HepG2 (cell line): ENCODE data around the gene IL26.

Experiments used
- HMG20B ChIP-seq: conservative IDR thresholded peaks from 2 replicates; pipeline ENCODE4 v1.6.1; 2016; ENCODE audit warnings: missing genetic modification reagents, missing compliant biosample characterization
- HOXD1 ChIP-seq: sonication (generic); formaldehyde crosslinking; IDR thresholded peaks from 2 replicates; pipeline ENCODE4 v1.5.0; 2020; ENCODE audit warnings: missing genetic modification reagents
- KDM1A ChIP-seq: IDR thresholded peaks from 2 replicates; pipeline ENCODE4 v1.6.1; 2016; ENCODE audit warnings: missing compliant biosample characterization
- MXD4 ChIP-seq: IDR thresholded peaks from 2 replicates; pipeline ENCODE4 v1.6.1; 2016; ENCODE audit warnings: mild to moderate bottlenecking, missing biosample characterization, missing genetic modification reagents
- RELA ChIP-seq: sonication (generic); formaldehyde crosslinking; IDR thresholded peaks from 2 replicates; pipeline ENCODE4 v1.4.0; 2020; ENCODE audit warnings: missing genetic modification reagents
- SP2 ChIP-seq: sonication (generic); formaldehyde crosslinking; IDR thresholded peaks from 2 replicates; pipeline ENCODE4 v1.5.1; 2020; ENCODE audit warnings: mild to moderate bottlenecking, missing genetic modification reagents
- SRSF9 ChIP-seq: fragments of 200-400 bp; formaldehyde crosslinking; IDR thresholded peaks from 2 replicates; pipeline ENCODE4 v1.6.1; 2018; ENCODE audit warnings: borderline replicate concordance, mild to moderate bottlenecking, low read depth, low read length; ENCODE audit not compliant: insufficient read depth, poor library complexity, severe bottlenecking

- no peak for TF ChIP-seq KDM1A (CRISPR knock-in tag)
- no peak for TF ChIP-seq MXD4 (CRISPR knock-in tag)
- TF ChIP-seq HMG20B, result no peak
- TF ChIP-seq SP2 (CRISPR knock-in tag), result no peak
- TF ChIP-seq RELA, result no peak
- TF ChIP-seq HOXD1 (CRISPR knock-in tag), result no peak
- TF ChIP-seq SRSF9, result no peak
These were observed 54.9 kb downstream of the IL26 start for GRCh38 chr12:68170726-68171125.
